Right atrium auricular region (tissue), 2 donors: ENCODE data around the gene MAML2. TPM values are rescaled to one million over a fixed set of nuclear protein-coding genes. Genes with fewer than 3 reads are reported as not detected.

Source experiments
- DNase-seq: peaks from one replicate; pipeline ENCODE4 v3.0.0-alpha.2; 2019; ENCODE audit warnings: low spot score
- H3K27ac ChIP-seq, 2 donors: fragments of 200-600 bp; sonication (generic); 1 replicate in 1 of 2; 2 replicates in 1 of 2; pipeline ENCODE4 v1.5.1; 2016 to 2019
- H3K27me3 ChIP-seq, 2 donors: fragments of 200-600 bp; sonication (generic); one replicate each; pipeline versions ENCODE4 v1.5.1 to v1.6.0; 2017 to 2019
- H3K36me3 ChIP-seq: fragments of 200-600 bp; sonication (generic); one replicate; pipeline ENCODE4 v1.5.1; 2016
- H3K4me1 ChIP-seq, 2 donors: fragments of 200-600 bp; sonication (generic); one replicate each; pipeline versions ENCODE4 v1.5.1 to v1.6.0; 2017 to 2019
- H3K4me3 ChIP-seq, 2 donors: fragments of 200-600 bp; sonication (generic); 1 replicate in 1 of 2; 2 replicates in 1 of 2; pipeline ENCODE4 v1.5.1; 2017 to 2019; ENCODE audit warnings: mild to moderate bottlenecking in 1 of 2, moderate library complexity in 1 of 2
- H3K9me3 ChIP-seq, 2 donors: fragments of 200-600 bp; sonication (generic); one replicate each; pipeline ENCODE4 v1.5.1; 2019
- CTCF ChIP-seq, 2 donors: fragments of 200-600 bp; sonication (generic); IDR thresholded peaks; one replicate each; pipeline ENCODE4 v1.5.1; 2019; ENCODE audit warnings: antibody characterized with exemption in 2 of 2
- total RNA-seq, 2 donors: library from RNA; depleted of rRNA; stranded (reverse); fragments of >200 nt; gene quantifications; one replicate each; pipeline ENCODE4 v1.1.0, GENCODE V29; 2016

The MAML2 gene
- total RNA-seq, 2 donors from 2014 or later = 7.6 to 16.6 TPM

DNA sequence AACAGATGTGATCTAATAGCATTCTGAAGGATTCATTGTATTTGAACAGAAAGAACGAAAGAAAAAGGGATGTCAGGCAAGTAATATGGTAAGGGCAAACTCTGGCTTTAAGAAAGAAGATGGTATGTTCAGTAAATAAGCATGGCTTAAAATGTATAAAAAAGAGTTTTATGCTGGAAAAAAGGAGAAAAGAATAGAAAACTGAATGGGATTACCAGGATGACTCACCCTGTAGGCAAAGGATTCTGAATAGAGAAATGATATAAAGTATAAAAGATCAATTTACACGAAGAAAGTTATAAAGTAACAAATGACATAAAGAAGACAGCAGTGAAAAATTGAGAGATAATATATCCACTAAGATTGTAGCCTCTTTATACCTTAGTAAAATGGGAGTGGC lies 42.2 kb upstream of the MAML2 start:
- Histone ChIP-seq H3K27me3 (no peaks in the 10 kb centered on the region), H3K4me3 (no peak overlapping the region), H3K9me3 (no peaks in the 10 kb centered on the region), H3K4me1 (peaks cover 0 to 11% of the 10 kb centered on the region in 2 donors), H3K27ac (no peak overlapping the region), H3K36me3 (no peaks in the 10 kb centered on the region)
- TF ChIP-seq CTCF (IDR thresholded peaks at IDR 0.05) = no peak
- DNase-seq = no peak

DNA sequence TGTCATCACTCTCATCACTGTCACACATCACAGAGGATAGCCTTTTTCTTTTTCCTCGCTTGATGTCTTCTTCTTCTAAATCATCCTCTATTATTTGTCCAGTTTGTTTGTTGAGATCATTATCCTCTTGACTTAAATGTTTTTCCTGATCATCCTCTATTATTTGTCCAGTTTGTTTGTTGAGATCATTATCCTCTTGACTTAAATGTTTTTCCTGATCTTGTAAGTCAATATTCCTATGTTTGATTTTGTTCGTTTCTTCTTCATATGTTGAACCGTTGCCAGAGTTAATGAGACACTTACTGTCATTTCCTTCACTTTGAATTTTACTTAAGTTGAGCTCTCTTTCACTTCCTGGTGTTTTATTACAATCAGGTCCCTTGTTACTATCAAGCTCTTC lies 41.2 kb upstream of the MAML2 start:
- no peaks in the 10 kb centered on the region for H3K27me3 ChIP-seq
- TF ChIP-seq CTCF (IDR thresholded peaks at IDR 0.05) = no peak
- DNase-seq = no peak
- no peaks in the 10 kb centered on the region for H3K9me3 ChIP-seq
- no peaks in the 10 kb centered on the region for H3K36me3 ChIP-seq
- peaks cover 0 to 11% of the 10 kb centered on the region in 2 donors for H3K4me1 ChIP-seq
- no peak overlapping the region for H3K4me3 ChIP-seq
- H3K27ac ChIP-seq = no peak overlapping the region

- TF ChIP-seq CTCF (IDR thresholded peaks at IDR 0.05) = no peak
- no peak for DNase-seq
- Histone ChIP-seq H3K36me3 (peaks cover 6% of the 10 kb centered on the region), H3K9me3 (no peaks in the 10 kb centered on the region), H3K27ac (no peak overlapping the region), H3K27me3 (no peaks in the 10 kb centered on the region), H3K4me3 (no peak overlapping the region), H3K4me1 (no peaks in the 10 kb centered on the region)
Measured at GRCh38 chr11:96376796-96377195, 33.8 kb upstream of the MAML2 start.

DNA sequence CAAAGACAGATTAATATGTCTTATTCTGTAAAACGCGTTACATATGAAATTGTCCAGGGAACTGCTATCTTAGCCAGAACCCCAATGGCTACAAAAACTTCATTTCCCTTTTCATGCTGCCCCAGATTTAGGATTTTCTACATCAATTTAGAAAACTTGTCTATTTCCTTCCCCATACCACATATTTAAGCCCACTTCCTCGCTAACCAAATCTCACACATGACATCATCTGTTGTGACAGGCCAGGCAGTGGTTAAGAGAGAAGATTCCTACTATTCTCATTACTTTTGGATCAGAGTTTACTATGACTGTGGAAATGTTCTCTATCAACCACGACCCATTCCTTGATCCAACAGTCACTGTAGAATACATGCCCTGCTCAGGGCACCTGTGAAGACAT lies 30.8 kb upstream of the MAML2 start:
- Histone ChIP-seq H3K27me3 (no peaks in the 10 kb centered on the region), H3K36me3 (peaks cover 24% of the 10 kb centered on the region), H3K9me3 (no peaks in the 10 kb centered on the region), H3K27ac (no peak overlapping the region), H3K4me1 (no peaks in the 10 kb centered on the region), H3K4me3 (no peak overlapping the region)
- no peak for TF ChIP-seq CTCF (IDR thresholded peaks at IDR 0.05)
- no peak for DNase-seq

GRCh38 chr11:96367342-96367741 lies 24.3 kb upstream of the MAML2 start:
- DNase-seq = no peak
- Histone ChIP-seq H3K9me3 (peaks cover 0 to 7% of the 10 kb centered on the region in 2 donors), H3K4me3 (no peak overlapping the region), H3K36me3 (peaks cover 45% of the 10 kb centered on the region), H3K27ac (no peak overlapping the region), H3K27me3 (no peaks in the 10 kb centered on the region), H3K4me1 (no peaks in the 10 kb centered on the region)
- no peak for TF ChIP-seq CTCF (IDR thresholded peaks at IDR 0.05)

GRCh38 chr11:96366024-96366423 lies 23.0 kb upstream of the MAML2 start:
- Histone ChIP-seq H3K36me3 (peaks cover 45% of the 10 kb centered on the region), H3K27me3 (no peaks in the 10 kb centered on the region), H3K4me1 (no peaks in the 10 kb centered on the region), H3K4me3 (no peak overlapping the region), H3K27ac (no peak overlapping the region), H3K9me3 (peaks cover 0 to 7% of the 10 kb centered on the region in 2 donors)
- no peak for TF ChIP-seq CTCF (IDR thresholded peaks at IDR 0.05)
- no peak for DNase-seq
